ENCODE measurements around the gene DNER. TPM values are rescaled to one million over a fixed set of nuclear protein-coding genes. Genes with fewer than 3 reads are reported as not detected.

Gene DNER
- total RNA-seq, 4 donors from 2014 or later = 8.9 to 29.4 (median 19.5) TPM

DNA sequence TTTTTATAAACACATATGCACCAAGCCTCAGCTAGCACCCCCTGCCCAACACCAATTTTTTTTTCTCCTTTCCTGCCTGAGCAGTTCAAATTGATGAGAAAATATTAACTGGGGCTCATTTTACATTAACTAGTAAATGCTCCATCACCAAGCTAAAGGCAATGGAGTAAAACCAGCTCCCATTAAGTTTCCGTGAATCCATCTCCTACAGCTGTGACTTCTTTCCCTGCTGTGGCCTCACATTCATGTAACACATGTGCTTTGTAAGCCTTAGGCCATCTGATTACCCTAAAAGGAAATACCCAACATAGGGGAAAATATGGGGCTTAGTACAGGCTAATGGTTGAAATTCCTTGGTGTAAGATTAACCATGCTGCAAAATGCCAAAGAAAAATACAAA is 60.8 kb downstream of the DNER start:
- no peak for DNase-seq (ENCODE audit: low spot score in 2 of 2)

GRCh38 chr2:229652796-229653195 is 61.6 kb downstream of the DNER start:
- no peak overlapping the region for H3K27ac ChIP-seq
- no peaks in the 10 kb centered on the region for H3K27me3 ChIP-seq
- WGBS = 82% methylated on average over 5 of the region's 5 CpGs
- no peak overlapping the region for H3K4me3 ChIP-seq
- DNase-seq (ENCODE audit: low spot score in 2 of 2) = no peak
- TF ChIP-seq EP300 (IDR thresholded peaks at IDR 0.05) = no peak
- TF ChIP-seq, protein P1, sequence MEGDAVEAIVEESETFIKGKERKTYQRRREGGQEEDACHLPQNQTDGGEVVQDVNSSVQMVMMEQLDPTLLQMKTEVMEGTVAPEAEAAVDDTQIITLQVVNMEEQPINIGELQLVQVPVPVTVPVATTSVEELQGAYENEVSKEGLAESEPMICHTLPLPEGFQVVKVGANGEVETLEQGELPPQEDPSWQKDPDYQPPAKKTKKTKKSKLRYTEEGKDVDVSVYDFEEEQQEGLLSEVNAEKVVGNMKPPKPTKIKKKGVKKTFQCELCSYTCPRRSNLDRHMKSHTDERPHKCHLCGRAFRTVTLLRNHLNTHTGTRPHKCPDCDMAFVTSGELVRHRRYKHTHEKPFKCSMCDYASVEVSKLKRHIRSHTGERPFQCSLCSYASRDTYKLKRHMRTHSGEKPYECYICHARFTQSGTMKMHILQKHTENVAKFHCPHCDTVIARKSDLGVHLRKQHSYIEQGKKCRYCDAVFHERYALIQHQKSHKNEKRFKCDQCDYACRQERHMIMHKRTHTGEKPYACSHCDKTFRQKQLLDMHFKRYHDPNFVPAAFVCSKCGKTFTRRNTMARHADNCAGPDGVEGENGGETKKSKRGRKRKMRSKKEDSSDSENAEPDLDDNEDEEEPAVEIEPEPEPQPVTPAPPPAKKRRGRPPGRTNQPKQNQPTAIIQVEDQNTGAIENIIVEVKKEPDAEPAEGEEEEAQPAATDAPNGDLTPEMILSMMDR (IDR thresholded peaks at IDR 0.05) = no peak
- no peak for TF ChIP-seq POLR2AphosphoS5 (IDR thresholded peaks at IDR 0.05)
- TF ChIP-seq POLR2A (IDR thresholded peaks at IDR 0.05) = no peak
- no peaks in the 10 kb centered on the region for H3K4me1 ChIP-seq
- H3K36me3 ChIP-seq = no peaks in the 10 kb centered on the region
- H3K9me3 ChIP-seq = no peaks in the 10 kb centered on the region

More for the DNA sequence above, 60.8 kb downstream of the DNER start:
- Histone ChIP-seq H3K9me3 (no peaks in the 10 kb centered on the region), H3K4me1 (no peaks in the 10 kb centered on the region), H3K27me3 (no peaks in the 10 kb centered on the region), H3K4me3 (no peak overlapping the region), H3K27ac (no peak overlapping the region), H3K36me3 (no peaks in the 10 kb centered on the region)
- TF ChIP-seq EP300 (IDR thresholded peaks at IDR 0.05) = no peak
- 83% methylated on average over 1 of the region's 1 CpG for WGBS

DNA sequence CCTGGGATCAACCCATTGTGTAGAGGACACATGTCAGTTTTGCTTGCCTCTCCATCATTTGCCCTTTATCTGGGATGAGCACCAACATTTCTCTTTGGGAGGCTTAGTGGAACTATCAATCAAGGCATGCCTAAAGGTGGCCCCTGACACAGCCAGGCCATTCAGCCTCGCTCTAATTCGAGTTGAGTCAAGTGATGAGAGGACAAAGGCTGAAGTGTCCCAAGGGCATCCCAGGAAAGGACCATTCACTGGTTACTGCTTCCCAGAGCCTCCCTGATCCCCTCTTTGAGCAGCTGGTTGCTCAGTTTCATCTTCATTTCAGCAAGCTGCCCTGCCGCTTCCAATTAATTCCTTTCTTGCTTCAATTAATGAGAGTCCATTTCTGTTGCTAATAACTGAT is 63.5 kb downstream of the DNER start:
- H3K27ac ChIP-seq = no peak overlapping the region
- H3K4me3 ChIP-seq = no peak overlapping the region
- no peaks in the 10 kb centered on the region for H3K4me1 ChIP-seq
- no peaks in the 10 kb centered on the region for H3K9me3 ChIP-seq
- no peaks in the 10 kb centered on the region for H3K36me3 ChIP-seq
- no peak for DNase-seq (ENCODE audit: low spot score in 2 of 2)
- WGBS = 91% methylated on average over 3 of the region's 3 CpGs
- H3K27me3 ChIP-seq = no peaks in the 10 kb centered on the region
- TF ChIP-seq POLR2AphosphoS5 (IDR thresholded peaks at IDR 0.05) (no peak), EP300 (IDR thresholded peaks at IDR 0.05) (no peak), POLR2A (IDR thresholded peaks at IDR 0.05) (no peak)
- TF ChIP-seq, protein P1 (IDR thresholded peaks at IDR 0.05) = no peak

- Histone ChIP-seq H3K36me3 (no peaks in the 10 kb centered on the region), H3K9me3 (no peaks in the 10 kb centered on the region), H3K4me1 (no peaks in the 10 kb centered on the region), H3K27ac (no peak overlapping the region), H3K27me3 (no peaks in the 10 kb centered on the region), H3K4me3 (no peak overlapping the region)
- TF ChIP-seq POLR2AphosphoS5 (IDR thresholded peaks at IDR 0.05) (no peak), POLR2A (IDR thresholded peaks at IDR 0.05) (no peak), EP300 (IDR thresholded peaks at IDR 0.05) (no peak)
- TF ChIP-seq, protein P1 (IDR thresholded peaks at IDR 0.05) = no peak
- no peak for DNase-seq (ENCODE audit: low spot score in 2 of 2)
- 91% methylated on average over 5 of the region's 5 CpGs for WGBS
Observed at GRCh38 chr2:229650059-229650458, 64.3 kb downstream of the DNER start.

DNA sequence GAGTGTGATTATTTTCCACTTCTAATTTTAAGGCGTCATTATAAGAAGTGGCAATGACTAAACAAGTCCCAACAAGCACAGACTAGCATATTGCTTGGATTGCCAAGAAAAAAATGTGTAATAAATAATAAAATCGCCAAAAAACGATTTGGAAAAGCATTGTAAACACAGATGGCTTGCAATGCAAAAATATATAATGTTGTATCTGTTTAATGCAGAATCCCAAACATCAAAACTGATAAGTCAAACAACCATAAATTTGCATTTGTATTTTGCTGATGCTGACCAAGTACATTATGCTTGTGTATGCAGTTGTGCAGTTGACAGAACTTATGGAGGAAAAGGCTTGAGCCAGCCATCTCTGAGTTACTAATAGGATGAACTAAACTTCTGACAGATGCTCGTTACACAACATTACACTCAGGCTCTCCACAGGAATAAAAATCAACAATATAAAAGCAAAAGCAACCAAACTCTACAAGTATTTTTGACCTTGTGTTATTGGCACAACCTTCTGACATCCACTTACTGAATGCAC is 68.1 kb downstream of the DNER start:
- Histone ChIP-seq H3K4me1 (no peaks in the 10 kb centered on the region), H3K27ac (no peak overlapping the region), H3K4me3 (no peak overlapping the region), H3K9me3 (no peaks in the 10 kb centered on the region), H3K36me3 (no peaks in the 10 kb centered on the region), H3K27me3 (no peaks in the 10 kb centered on the region)
- DNase-seq (ENCODE audit: low spot score in 2 of 2) = no peak
- no peak for TF ChIP-seq EP300 (IDR thresholded peaks at IDR 0.05)
- TF ChIP-seq, protein P1 (IDR thresholded peaks at IDR 0.05) = no peak
- TF ChIP-seq POLR2A (IDR thresholded peaks at IDR 0.05) = no peak
- TF ChIP-seq POLR2AphosphoS5 (IDR thresholded peaks at IDR 0.05) = no peak
- WGBS = 39% methylated on average over 4 of the region's 4 CpGs

DNA sequence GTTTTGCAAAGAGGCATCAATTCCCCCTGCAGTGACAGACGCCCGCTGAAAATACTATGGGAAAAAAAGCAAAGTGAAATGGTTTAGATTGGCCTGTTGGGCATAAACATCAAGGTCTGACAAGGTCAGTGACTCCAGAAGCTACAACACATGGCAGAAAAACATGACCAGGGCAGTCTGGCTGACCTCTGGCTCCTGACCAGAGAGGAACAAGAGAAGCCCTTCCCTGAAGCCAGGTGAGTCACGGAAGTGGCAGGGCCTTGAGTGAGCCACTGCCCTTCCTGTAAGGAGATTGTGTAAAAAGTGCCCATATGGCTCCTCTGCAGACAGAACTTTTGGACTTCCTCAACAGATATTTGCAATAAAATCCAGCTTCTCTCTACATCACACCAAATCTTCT is 72.0 kb downstream of the DNER start:
- Histone ChIP-seq H3K27me3 (no peaks in the 10 kb centered on the region), H3K27ac (no peak overlapping the region), H3K36me3 (no peaks in the 10 kb centered on the region), H3K4me3 (no peak overlapping the region), H3K4me1 (no peaks in the 10 kb centered on the region), H3K9me3 (no peaks in the 10 kb centered on the region)
- WGBS = 87% methylated on average over 3 of the region's 3 CpGs
- no peak for DNase-seq (ENCODE audit: low spot score in 2 of 2)
- TF ChIP-seq POLR2A (IDR thresholded peaks at IDR 0.05) = no peak
- no peak for TF ChIP-seq POLR2AphosphoS5 (IDR thresholded peaks at IDR 0.05)
- TF ChIP-seq, protein P1 (IDR thresholded peaks at IDR 0.05) = no peak
- no peak for TF ChIP-seq EP300 (IDR thresholded peaks at IDR 0.05)
